Astrocyte of the cerebellum (primary cell): ENCODE measurements around the gene WSCD1.

Experiments used
- DNase-seq: peaks from one replicate; pipeline ENCODE4 v3.0.0-alpha.2; 2011; ENCODE audit warnings: low read depth
- H3K4me3 ChIP-seq: 2 replicates; pipeline ENCODE4 v1.5.1; 2011; ENCODE audit warnings: mild to moderate bottlenecking, low read depth, low read length, moderate library complexity
- in situ Hi-C: cut with HindIII; loops from 2 replicates; pipeline ENCODE4 v1.10.0; 2017; ENCODE audit warnings: low sequenced_read_pairs
- TF ChIP-seq, protein P1 (sequence below): IDR thresholded peaks from 2 replicates; pipeline ENCODE4 v1.5.1; 2012; ENCODE audit warnings: low read length, low read depth, moderate library complexity, mild to moderate bottlenecking; ENCODE audit errors: missing control alignments

WSCD1 gene

DNA sequence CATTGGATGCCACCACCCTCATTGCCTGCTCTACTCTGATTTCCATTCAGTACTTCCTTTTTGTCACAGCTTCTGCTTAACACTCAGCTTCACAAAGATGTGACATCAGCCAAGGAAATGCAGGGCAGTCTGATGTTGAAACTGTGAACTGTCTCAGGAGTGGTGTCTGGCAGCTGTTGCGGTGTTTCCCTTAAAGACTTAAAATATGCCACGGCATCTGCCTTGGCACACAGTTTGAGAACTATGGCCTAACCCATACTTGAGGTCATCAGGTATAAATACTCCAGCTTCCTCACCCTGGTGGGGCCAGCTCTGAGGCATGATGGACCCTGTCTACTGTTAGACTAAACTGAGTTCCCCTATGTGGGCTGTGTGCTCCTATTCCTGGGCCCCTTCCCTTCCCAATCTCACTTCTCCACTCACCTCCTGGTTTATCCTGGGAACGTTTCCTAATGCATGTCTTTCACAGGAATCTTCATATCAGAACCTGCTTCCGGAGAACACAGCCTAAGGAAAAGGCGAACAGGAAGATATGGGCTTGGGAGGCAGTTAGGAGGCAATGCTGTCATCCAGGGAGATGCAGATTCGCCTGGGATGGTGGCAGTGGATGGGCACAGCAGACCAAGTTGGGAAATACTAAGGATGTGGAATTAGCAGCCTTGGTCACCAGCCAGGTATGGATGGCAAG lies 96.5 kb downstream of the WSCD1 start:
- no peak for DNase-seq
- TF ChIP-seq, protein P1, sequence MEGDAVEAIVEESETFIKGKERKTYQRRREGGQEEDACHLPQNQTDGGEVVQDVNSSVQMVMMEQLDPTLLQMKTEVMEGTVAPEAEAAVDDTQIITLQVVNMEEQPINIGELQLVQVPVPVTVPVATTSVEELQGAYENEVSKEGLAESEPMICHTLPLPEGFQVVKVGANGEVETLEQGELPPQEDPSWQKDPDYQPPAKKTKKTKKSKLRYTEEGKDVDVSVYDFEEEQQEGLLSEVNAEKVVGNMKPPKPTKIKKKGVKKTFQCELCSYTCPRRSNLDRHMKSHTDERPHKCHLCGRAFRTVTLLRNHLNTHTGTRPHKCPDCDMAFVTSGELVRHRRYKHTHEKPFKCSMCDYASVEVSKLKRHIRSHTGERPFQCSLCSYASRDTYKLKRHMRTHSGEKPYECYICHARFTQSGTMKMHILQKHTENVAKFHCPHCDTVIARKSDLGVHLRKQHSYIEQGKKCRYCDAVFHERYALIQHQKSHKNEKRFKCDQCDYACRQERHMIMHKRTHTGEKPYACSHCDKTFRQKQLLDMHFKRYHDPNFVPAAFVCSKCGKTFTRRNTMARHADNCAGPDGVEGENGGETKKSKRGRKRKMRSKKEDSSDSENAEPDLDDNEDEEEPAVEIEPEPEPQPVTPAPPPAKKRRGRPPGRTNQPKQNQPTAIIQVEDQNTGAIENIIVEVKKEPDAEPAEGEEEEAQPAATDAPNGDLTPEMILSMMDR: no peak
- H3K4me3 ChIP-seq: no peak overlapping the region
- in situ Hi-C loops: no loop called here

- in situ Hi-C loops: no loop called here
- TF ChIP-seq, protein P1: no peak
- no peak for DNase-seq
- no peak overlapping the region for H3K4me3 ChIP-seq
These were observed 98.1 kb downstream of the WSCD1 start for GRCh38 chr17:6168296-6168695.

DNA sequence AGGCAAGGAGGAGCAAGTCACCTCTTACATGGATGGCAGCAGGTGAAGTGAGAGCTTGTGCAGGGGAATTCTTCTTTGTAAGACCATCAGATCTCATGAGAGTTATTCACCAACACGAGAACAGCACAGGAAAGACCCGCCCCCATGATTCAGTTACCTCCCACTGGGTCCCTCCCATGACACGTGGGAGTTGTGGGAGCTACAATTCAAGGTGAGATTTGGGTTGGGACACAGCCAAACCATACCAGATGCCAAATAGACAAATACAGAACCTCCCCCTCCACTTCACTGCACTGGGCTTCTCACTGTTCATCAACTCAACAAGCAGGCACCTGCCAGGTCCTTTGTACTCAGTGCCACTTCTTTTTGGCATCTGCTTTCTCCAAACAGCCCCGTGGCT lies 100.2 kb downstream of the WSCD1 start:
- TF ChIP-seq, protein P1: no peak
- DNase-seq: no peak
- in situ Hi-C loops: no loop called here
- no peak overlapping the region for H3K4me3 ChIP-seq

GRCh38 chr17:6172642-6173330 lies 102.6 kb downstream of the WSCD1 start:
- H3K4me3 ChIP-seq: no peak overlapping the region
- no peak for DNase-seq
- TF ChIP-seq, protein P1: no peak
- in situ Hi-C loops: no loop called here

- no peak for DNase-seq
- no peak overlapping the region for H3K4me3 ChIP-seq
- TF ChIP-seq, protein P1: no peak
- in situ Hi-C loops: no loop called here
These were observed 103.5 kb downstream of the WSCD1 start for GRCh38 chr17:6173653-6174052.
